GM23338 (cell line): ENCODE results near the gene TGFBRAP1. TPM values are rescaled to one million over a fixed set of nuclear protein-coding genes. Genes with fewer than 3 reads are reported as not detected.

ENCODE experiments used
- ATAC-seq: fragments of 200-7000 bp; cut with Tn5 transposase; 3 replicates; pipeline ENCODE4 v1.9.1; 2020
- DNase-seq: peaks from one replicate; pipeline ENCODE4 v3.0.0-alpha.2; 2015; ENCODE audit warnings: low spot score
- H2AFZ ChIP-seq: fragments of 200-600 bp; sonication (generic); 2 replicates; pipeline ENCODE4 v1.8.0; 2016; ENCODE audit warnings: antibody characterized with exemption, mild to moderate bottlenecking, moderate library complexity
- H3F3A ChIP-seq: fragments of 200-600 bp; sonication (generic); replicated peaks from 2 replicates; pipeline ENCODE4 v1.8.0; 2017; ENCODE audit warnings: antibody characterized with exemption, mixed run types, low read depth
- H3K27ac ChIP-seq: fragments of 200-600 bp; sonication (generic); 2 replicates; pipeline ENCODE4 v1.6.1; 2016; ENCODE audit warnings: low read depth
- H3K27me3 ChIP-seq: fragments of 200-600 bp; sonication (generic); 2 replicates; pipeline ENCODE4 v1.8.0; 2016; ENCODE audit warnings: mild to moderate bottlenecking, mixed run types, moderate library complexity; ENCODE audit not compliant: insufficient read depth
- H3K36me3 ChIP-seq: fragments of 200-600 bp; sonication (generic); 2 replicates; pipeline ENCODE4 v1.8.0; 2016; ENCODE audit warnings: mild to moderate bottlenecking; ENCODE audit not compliant: insufficient read depth
- H3K4me1 ChIP-seq: fragments of 200-600 bp; sonication (generic); 2 replicates; pipeline ENCODE4 v1.8.0; 2016; ENCODE audit warnings: mild to moderate bottlenecking, moderate library complexity; ENCODE audit not compliant: insufficient read depth
- H3K4me2 ChIP-seq: fragments of 200-600 bp; sonication (generic); 2 replicates; pipeline ENCODE4 v1.7.1; 2017; ENCODE audit warnings: mixed run types
- H3K4me3 ChIP-seq: fragments of 200-600 bp; sonication (generic); 2 replicates; pipeline ENCODE4 v1.6.1; 2016; ENCODE audit warnings: mixed run types
- H3K79me2 ChIP-seq: fragments of 200-600 bp; sonication (generic); replicated peaks from 2 replicates; pipeline ENCODE4 v1.8.0; 2017; ENCODE audit warnings: mild to moderate bottlenecking; ENCODE audit not compliant: insufficient read depth
- H3K9me2 ChIP-seq: fragments of 200-600 bp; sonication (generic); 2 replicates; pipeline ENCODE4 v1.8.0; 2017; ENCODE audit not compliant: insufficient read depth
- H4K20me1 ChIP-seq: fragments of 200-600 bp; sonication (generic); replicated peaks from 2 replicates; pipeline ENCODE4 v1.8.0; 2017; ENCODE audit warnings: mild to moderate bottlenecking; ENCODE audit not compliant: insufficient read depth
- H3K27ac Mint-ChIP-seq: 2 replicates; pipeline ENCODE4 v1.8.0; 2020; ENCODE audit warnings: inconsistent platforms, mild to moderate bottlenecking, moderate library complexity, mixed read lengths
- H3K27me3 Mint-ChIP-seq: 3 replicates; pipeline ENCODE4 v1.8.0; 2022; ENCODE audit warnings: low read depth, mild to moderate bottlenecking, moderate library complexity, mixed read lengths, inconsistent platforms; ENCODE audit not compliant: insufficient read depth, poor library complexity
- H3K36me3 Mint-ChIP-seq: 3 replicates; pipeline ENCODE4 v1.8.0; 2021; ENCODE audit warnings: low read depth, mild to moderate bottlenecking, inconsistent platforms, moderate library complexity, mixed read lengths
- H3K4me1 Mint-ChIP-seq: 3 replicates; pipeline ENCODE4 v1.8.0; 2020; ENCODE audit warnings: mild to moderate bottlenecking, inconsistent platforms, mixed read lengths
- H3K4me3 Mint-ChIP-seq: 3 replicates; pipeline ENCODE4 v1.8.0; 2021; ENCODE audit warnings: moderate library complexity, mild to moderate bottlenecking, inconsistent platforms, mixed read lengths
- H3K9me3 Mint-ChIP-seq: 3 replicates; pipeline ENCODE4 v1.8.0; 2020; ENCODE audit warnings: moderate library complexity, mild to moderate bottlenecking, inconsistent platforms, mixed read lengths
- CREB1 ChIP-seq: fragments of 250-450 bp; sonication (Bioruptor Pico); IDR thresholded peaks from 2 replicates; pipeline ENCODE4 v1.5.0; 2020; ENCODE audit warnings: low read depth, mild to moderate bottlenecking, moderate library complexity
- EZH2 ChIP-seq: fragments of 200-600 bp; sonication (generic); IDR thresholded peaks from one replicate; pipeline ENCODE4 v1.8.0; 2017; ENCODE audit warnings: antibody characterized with exemption, mild to moderate bottlenecking, low read depth; ENCODE audit not compliant: unreplicated experiment
- EZH2phosphoT487 ChIP-seq: fragments of 200-600 bp; sonication (generic); IDR thresholded peaks from one replicate; pipeline ENCODE4 v1.8.1; 2018; ENCODE audit warnings: antibody characterized with exemption; ENCODE audit not compliant: unreplicated experiment
- JUNB ChIP-seq: IDR thresholded peaks from one replicate; pipeline ENCODE4 v1.6.1; 2016; ENCODE audit warnings: antibody characterized with exemption; ENCODE audit not compliant: unreplicated experiment
- NANOG ChIP-seq: IDR thresholded peaks from 2 replicates; pipeline ENCODE4 v1.6.1; 2016; ENCODE audit warnings: antibody characterized with exemption, borderline replicate concordance
- POLR2AphosphoS5 ChIP-seq: IDR thresholded peaks from 2 replicates; pipeline ENCODE4 v1.6.1; 2016; ENCODE audit warnings: antibody characterized with exemption, low read depth
- STAT1 ChIP-seq: IDR thresholded peaks from one replicate; pipeline ENCODE4 v1.6.1; 2016; ENCODE audit warnings: antibody characterized with exemption; ENCODE audit not compliant: unreplicated experiment
- ZNF114 ChIP-seq: fragments of 250-450 bp; sonication (Bioruptor Pico); IDR thresholded peaks from 2 replicates; pipeline ENCODE4 v1.5.0; 2020; ENCODE audit warnings: mild to moderate bottlenecking, moderate library complexity
- ZNF331 ChIP-seq: fragments of 250-450 bp; sonication (Bioruptor Pico); IDR thresholded peaks from 2 replicates; pipeline ENCODE4 v1.5.0; 2020; ENCODE audit warnings: low read depth, mild to moderate bottlenecking, moderate library complexity
- polyA plus RNA-seq: library from polyadenylated mRNA; unstranded; fragments of >200 nt; fragmentation: Nextera tagmentation; extraction: Ambion mirVana; gene quantifications from 2 replicates; pipeline ENCODE4 v1.2.1, GENCODE V29; 2016
- total RNA-seq: library from RNA; depleted of rRNA; stranded (reverse); fragments of >200 nt; shearing (Covaris generic); gene quantifications from 2 replicates; pipeline ENCODE4 v1.2.3, GENCODE V29; 2014
- TF ChIP-seq, protein P1 (sequence below): IDR thresholded peaks from one replicate; pipeline ENCODE4 v1.6.1; 2018; ENCODE audit warnings: antibody characterized with exemption; ENCODE audit not compliant: unreplicated experiment
- TF ChIP-seq, protein P2 (sequence below): IDR thresholded peaks from 2 replicates; pipeline ENCODE4 v1.6.1; 2016; ENCODE audit warnings: antibody characterized with exemption
- TF ChIP-seq, protein P3 (sequence below), 2 experiments: fragments of 200-600 bp in 1 of 2; sonication (generic) in 1 of 2; conservative IDR thresholded peaks; 2 replicates each; pipeline versions ENCODE4 v1.5.1 to v1.6.1; 2016 to 2017; ENCODE audit warnings: antibody characterized with exemption in 2 of 2, low read depth in 2 of 2, mild to moderate bottlenecking in 2 of 2, moderate library complexity in 1 of 2
- TF ChIP-seq, protein P4 (sequence below): fragments of 250-450 bp; sonication (Bioruptor Pico); IDR thresholded peaks from 2 replicates; pipeline ENCODE4 v1.5.0; 2020; ENCODE audit warnings: mild to moderate bottlenecking, moderate library complexity

The TGFBRAP1 gene
- total and polyA plus RNA-seq, 2 experiments from 2014 or later: 6.3 to 23.5 TPM

DNA sequence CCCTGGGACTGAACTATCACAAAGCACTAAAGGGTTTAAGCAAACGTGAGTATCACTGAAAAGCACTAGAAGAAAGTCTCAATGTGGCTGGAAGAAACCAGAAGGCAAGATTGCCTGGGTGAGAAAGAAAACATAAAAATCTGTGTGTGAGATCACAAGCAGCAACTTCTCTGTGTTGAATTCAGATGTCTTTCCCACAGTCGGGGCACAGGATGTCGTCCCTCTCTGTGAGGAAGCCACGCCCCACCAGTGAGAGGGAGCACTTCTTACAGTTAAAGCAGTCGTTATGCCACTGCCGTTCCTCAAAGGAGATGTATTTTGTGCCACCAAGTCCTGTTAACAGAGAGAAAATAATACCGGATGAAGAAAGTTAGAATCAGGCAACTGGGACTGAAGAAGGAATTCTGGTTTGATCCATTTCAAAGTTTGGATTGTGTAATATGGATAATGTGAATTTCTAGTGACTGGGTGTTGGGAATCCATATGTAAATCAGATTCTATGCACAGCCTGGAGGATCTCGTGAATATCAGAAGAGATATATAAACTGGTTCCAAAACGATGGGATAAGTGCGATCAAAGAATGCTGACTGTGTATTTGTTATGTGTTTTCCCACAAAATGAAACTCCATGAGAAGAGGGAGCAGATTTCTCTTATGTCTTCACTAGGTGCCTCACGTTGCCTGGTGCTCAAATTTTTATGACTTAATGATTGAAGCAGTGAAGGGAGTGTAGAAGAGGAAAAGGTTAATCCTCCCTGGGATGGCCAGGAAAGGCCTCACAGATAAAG lies 31.8 kb upstream of the TGFBRAP1 start:
- Histone ChIP-seq H3K4me3 (no peak overlapping the region), H2AFZ (no peak overlapping the region), H3K4me1 (no peaks in the 10 kb centered on the region), H3K36me3 (peaks cover 3% of the 10 kb centered on the region; the same call in 1 of the 2 replicates), H3K27ac (no peak overlapping the region), H4K20me1 (no peaks in the 10 kb centered on the region), H3F3A (no peaks in the 10 kb centered on the region), H3K4me2 (no peak overlapping the region), H3K79me2 (no peaks in the 10 kb centered on the region), H3K9me2 (no peaks in the 10 kb centered on the region), H3K27me3 (no peaks in the 10 kb centered on the region)
- TF ChIP-seq, protein P1, sequence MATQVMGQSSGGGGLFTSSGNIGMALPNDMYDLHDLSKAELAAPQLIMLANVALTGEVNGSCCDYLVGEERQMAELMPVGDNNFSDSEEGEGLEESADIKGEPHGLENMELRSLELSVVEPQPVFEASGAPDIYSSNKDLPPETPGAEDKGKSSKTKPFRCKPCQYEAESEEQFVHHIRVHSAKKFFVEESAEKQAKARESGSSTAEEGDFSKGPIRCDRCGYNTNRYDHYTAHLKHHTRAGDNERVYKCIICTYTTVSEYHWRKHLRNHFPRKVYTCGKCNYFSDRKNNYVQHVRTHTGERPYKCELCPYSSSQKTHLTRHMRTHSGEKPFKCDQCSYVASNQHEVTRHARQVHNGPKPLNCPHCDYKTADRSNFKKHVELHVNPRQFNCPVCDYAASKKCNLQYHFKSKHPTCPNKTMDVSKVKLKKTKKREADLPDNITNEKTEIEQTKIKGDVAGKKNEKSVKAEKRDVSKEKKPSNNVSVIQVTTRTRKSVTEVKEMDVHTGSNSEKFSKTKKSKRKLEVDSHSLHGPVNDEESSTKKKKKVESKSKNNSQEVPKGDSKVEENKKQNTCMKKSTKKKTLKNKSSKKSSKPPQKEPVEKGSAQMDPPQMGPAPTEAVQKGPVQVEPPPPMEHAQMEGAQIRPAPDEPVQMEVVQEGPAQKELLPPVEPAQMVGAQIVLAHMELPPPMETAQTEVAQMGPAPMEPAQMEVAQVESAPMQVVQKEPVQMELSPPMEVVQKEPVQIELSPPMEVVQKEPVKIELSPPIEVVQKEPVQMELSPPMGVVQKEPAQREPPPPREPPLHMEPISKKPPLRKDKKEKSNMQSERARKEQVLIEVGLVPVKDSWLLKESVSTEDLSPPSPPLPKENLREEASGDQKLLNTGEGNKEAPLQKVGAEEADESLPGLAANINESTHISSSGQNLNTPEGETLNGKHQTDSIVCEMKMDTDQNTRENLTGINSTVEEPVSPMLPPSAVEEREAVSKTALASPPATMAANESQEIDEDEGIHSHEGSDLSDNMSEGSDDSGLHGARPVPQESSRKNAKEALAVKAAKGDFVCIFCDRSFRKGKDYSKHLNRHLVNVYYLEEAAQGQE: no peak
- TF ChIP-seq, protein P2, sequence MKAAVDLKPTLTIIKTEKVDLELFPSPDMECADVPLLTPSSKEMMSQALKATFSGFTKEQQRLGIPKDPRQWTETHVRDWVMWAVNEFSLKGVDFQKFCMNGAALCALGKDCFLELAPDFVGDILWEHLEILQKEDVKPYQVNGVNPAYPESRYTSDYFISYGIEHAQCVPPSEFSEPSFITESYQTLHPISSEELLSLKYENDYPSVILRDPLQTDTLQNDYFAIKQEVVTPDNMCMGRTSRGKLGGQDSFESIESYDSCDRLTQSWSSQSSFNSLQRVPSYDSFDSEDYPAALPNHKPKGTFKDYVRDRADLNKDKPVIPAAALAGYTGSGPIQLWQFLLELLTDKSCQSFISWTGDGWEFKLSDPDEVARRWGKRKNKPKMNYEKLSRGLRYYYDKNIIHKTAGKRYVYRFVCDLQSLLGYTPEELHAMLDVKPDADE: no peak
- TF ChIP-seq, protein P3, sequence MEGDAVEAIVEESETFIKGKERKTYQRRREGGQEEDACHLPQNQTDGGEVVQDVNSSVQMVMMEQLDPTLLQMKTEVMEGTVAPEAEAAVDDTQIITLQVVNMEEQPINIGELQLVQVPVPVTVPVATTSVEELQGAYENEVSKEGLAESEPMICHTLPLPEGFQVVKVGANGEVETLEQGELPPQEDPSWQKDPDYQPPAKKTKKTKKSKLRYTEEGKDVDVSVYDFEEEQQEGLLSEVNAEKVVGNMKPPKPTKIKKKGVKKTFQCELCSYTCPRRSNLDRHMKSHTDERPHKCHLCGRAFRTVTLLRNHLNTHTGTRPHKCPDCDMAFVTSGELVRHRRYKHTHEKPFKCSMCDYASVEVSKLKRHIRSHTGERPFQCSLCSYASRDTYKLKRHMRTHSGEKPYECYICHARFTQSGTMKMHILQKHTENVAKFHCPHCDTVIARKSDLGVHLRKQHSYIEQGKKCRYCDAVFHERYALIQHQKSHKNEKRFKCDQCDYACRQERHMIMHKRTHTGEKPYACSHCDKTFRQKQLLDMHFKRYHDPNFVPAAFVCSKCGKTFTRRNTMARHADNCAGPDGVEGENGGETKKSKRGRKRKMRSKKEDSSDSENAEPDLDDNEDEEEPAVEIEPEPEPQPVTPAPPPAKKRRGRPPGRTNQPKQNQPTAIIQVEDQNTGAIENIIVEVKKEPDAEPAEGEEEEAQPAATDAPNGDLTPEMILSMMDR (conservative IDR thresholded peaks at IDR 0.05; ENCODE audit: low read depth in 2 of 2): no peak
- TF ChIP-seq POLR2AphosphoS5 (no peak), EZH2phosphoT487 (no peak), ZNF331 (no peak), CREB1 (CRISPR knock-in tag) (no peak), ZNF114 (no peak), EZH2 (no peak), JUNB (no peak), STAT1 (no peak), NANOG (no peak)
- TF ChIP-seq, protein P4, sequence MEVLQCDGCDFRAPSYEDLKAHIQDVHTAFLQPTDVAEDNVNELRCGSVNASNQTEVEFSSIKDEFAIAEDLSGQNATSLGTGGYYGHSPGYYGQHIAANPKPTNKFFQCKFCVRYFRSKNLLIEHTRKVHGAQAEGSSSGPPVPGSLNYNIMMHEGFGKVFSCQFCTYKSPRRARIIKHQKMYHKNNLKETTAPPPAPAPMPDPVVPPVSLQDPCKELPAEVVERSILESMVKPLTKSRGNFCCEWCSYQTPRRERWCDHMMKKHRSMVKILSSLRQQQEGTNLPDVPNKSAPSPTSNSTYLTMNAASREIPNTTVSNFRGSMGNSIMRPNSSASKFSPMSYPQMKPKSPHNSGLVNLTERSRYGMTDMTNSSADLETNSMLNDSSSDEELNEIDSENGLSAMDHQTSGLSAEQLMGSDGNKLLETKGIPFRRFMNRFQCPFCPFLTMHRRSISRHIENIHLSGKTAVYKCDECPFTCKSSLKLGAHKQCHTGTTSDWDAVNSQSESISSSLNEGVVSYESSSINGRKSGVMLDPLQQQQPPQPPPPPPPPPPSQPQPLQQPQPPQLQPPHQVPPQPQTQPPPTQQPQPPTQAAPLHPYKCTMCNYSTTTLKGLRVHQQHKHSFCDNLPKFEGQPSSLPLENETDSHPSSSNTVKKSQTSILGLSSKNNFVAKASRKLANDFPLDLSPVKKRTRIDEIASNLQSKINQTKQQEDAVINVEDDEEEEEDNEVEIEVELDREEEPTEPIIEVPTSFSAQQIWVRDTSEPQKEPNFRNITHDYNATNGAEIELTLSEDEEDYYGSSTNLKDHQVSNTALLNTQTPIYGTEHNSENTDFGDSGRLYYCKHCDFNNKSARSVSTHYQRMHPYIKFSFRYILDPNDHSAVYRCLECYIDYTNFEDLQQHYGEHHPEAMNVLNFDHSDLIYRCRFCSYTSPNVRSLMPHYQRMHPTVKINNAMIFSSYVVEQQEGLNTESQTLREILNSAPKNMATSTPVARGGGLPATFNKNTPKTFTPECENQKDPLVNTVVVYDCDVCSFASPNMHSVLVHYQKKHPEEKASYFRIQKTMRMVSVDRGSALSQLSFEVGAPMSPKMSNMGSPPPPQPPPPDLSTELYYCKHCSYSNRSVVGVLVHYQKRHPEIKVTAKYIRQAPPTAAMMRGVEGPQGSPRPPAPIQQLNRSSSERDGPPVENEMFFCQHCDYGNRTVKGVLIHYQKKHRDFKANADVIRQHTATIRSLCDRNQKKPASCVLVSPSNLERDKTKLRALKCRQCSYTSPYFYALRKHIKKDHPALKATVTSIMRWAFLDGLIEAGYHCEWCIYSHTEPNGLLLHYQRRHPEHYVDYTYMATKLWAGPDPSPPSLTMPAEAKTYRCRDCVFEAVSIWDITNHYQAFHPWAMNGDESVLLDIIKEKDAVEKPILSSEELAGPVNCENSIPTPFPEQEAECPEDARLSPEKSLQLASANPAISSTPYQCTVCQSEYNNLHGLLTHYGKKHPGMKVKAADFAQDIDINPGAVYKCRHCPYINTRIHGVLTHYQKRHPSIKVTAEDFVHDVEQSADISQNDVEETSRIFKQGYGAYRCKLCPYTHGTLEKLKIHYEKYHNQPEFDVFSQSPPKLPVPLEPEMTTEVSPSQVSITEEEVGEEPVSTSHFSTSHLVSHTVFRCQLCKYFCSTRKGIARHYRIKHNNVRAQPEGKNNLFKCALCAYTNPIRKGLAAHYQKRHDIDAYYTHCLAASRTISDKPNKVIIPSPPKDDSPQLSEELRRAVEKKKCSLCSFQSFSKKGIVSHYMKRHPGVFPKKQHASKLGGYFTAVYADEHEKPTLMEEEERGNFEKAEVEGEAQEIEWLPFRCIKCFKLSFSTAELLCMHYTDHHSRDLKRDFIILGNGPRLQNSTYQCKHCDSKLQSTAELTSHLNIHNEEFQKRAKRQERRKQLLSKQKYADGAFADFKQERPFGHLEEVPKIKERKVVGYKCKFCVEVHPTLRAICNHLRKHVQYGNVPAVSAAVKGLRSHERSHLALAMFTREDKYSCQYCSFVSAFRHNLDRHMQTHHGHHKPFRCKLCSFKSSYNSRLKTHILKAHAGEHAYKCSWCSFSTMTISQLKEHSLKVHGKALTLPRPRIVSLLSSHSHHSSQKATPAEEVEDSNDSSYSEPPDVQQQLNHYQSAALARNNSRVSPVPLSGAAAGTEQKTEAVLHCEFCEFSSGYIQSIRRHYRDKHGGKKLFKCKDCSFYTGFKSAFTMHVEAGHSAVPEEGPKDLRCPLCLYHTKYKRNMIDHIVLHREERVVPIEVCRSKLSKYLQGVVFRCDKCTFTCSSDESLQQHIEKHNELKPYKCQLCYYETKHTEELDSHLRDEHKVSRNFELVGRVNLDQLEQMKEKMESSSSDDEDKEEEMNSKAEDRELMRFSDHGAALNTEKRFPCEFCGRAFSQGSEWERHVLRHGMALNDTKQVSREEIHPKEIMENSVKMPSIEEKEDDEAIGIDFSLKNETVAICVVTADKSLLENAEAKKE (CRISPR knock-in tag): no peak
- Mint-ChIP-seq H3K27me3 (peaks cover 6% of the 10 kb centered on the region), H3K36me3 (peaks cover 41% of the 10 kb centered on the region), H3K4me1 (no peaks in the 10 kb centered on the region), H3K4me3 (no peak overlapping the region), H3K27ac (no peak overlapping the region), H3K9me3 (no peaks in the 10 kb centered on the region)
- DNase-seq: no peak
- ATAC-seq: no peak
